ENCODE measurements around the gene HSPB7. TPM values are rescaled to one million over a fixed set of nuclear protein-coding genes. Genes with fewer than 3 reads are reported as not detected.

Gene HSPB7
- total and polyA plus RNA-seq, 2 experiments from 2014 or later: 0.13 TPM; not detected in 1

DNA sequence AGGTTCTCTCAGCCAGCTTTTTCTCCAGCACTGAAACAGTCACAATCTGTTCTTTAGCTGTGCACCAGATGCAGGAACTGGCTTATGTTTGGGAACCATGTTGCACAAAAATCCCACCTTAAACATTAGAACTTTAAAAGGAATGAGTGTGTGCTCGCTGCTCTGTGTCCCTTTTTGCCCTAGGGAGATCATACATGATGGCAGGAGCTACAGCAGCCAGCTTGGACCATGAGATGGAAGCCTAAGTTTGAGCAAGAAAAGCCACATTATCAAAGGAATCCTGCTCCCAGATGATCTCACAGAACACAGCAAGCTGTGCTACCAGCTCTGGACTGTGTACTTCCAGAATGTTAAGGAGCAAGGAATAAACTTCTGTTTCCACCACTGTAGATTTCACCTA is 45.4 kb downstream of the HSPB7 start:
- no peak overlapping the region for H2AFZ ChIP-seq
- no peak overlapping the region for H3K4me2 ChIP-seq
- DNase-seq (ENCODE audit: low spot score): no peak
- no peaks in the 10 kb centered on the region for H4K20me1 ChIP-seq (replicated peaks; ENCODE audit: insufficient read depth)
- H3K4me1 ChIP-seq (ENCODE audit: insufficient read depth): peaks cover 8% of the 10 kb centered on the region
- H3F3A ChIP-seq (replicated peaks; ENCODE audit: low read depth): peaks cover 6% of the 10 kb centered on the region; the same call in 1 of the 2 replicates
- H3K27me3 ChIP-seq (ENCODE audit: insufficient read depth): no peaks in the 10 kb centered on the region
- H3K79me2 ChIP-seq (replicated peaks; ENCODE audit: insufficient read depth): peaks cover 23% of the 10 kb centered on the region
- Mint-ChIP-seq H3K27ac (no peak overlapping the region), H3K27me3 (ENCODE audit: insufficient read depth, low read depth, poor library complexity) (peaks cover 8% of the 10 kb centered on the region), H3K36me3 (ENCODE audit: low read depth) (peaks cover 40% of the 10 kb centered on the region), H3K9me3 (peaks cover 23% of the 10 kb centered on the region), H3K4me1 (peaks cover 13% of the 10 kb centered on the region), H3K4me3 (no peak overlapping the region)
- ATAC-seq: no peak
- TF ChIP-seq, protein P1, sequence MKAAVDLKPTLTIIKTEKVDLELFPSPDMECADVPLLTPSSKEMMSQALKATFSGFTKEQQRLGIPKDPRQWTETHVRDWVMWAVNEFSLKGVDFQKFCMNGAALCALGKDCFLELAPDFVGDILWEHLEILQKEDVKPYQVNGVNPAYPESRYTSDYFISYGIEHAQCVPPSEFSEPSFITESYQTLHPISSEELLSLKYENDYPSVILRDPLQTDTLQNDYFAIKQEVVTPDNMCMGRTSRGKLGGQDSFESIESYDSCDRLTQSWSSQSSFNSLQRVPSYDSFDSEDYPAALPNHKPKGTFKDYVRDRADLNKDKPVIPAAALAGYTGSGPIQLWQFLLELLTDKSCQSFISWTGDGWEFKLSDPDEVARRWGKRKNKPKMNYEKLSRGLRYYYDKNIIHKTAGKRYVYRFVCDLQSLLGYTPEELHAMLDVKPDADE (IDR thresholded peaks at IDR 0.05): no peak
- no peak for TF ChIP-seq CREB1 (CRISPR knock-in tag; IDR thresholded peaks at IDR 0.05; ENCODE audit: low read depth)
- no peak for TF ChIP-seq ZNF331 (CRISPR knock-in tag; IDR thresholded peaks at IDR 0.05; ENCODE audit: low read depth)
- TF ChIP-seq, protein P2, sequence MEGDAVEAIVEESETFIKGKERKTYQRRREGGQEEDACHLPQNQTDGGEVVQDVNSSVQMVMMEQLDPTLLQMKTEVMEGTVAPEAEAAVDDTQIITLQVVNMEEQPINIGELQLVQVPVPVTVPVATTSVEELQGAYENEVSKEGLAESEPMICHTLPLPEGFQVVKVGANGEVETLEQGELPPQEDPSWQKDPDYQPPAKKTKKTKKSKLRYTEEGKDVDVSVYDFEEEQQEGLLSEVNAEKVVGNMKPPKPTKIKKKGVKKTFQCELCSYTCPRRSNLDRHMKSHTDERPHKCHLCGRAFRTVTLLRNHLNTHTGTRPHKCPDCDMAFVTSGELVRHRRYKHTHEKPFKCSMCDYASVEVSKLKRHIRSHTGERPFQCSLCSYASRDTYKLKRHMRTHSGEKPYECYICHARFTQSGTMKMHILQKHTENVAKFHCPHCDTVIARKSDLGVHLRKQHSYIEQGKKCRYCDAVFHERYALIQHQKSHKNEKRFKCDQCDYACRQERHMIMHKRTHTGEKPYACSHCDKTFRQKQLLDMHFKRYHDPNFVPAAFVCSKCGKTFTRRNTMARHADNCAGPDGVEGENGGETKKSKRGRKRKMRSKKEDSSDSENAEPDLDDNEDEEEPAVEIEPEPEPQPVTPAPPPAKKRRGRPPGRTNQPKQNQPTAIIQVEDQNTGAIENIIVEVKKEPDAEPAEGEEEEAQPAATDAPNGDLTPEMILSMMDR (conservative IDR thresholded peaks at IDR 0.05; ENCODE audit: low read depth in 2 of 2): no peak
- TF ChIP-seq POLR2AphosphoS5 (IDR thresholded peaks at IDR 0.05; ENCODE audit: low read depth): no peak
- H3K4me3 ChIP-seq: no peak overlapping the region
- no peaks in the 10 kb centered on the region for H3K9me2 ChIP-seq (ENCODE audit: insufficient read depth)
- H3K36me3 ChIP-seq (ENCODE audit: insufficient read depth): no peaks in the 10 kb centered on the region; the same call in 1 of the 2 replicates
- H3K27ac ChIP-seq (ENCODE audit: low read depth): no peak overlapping the region

DNA sequence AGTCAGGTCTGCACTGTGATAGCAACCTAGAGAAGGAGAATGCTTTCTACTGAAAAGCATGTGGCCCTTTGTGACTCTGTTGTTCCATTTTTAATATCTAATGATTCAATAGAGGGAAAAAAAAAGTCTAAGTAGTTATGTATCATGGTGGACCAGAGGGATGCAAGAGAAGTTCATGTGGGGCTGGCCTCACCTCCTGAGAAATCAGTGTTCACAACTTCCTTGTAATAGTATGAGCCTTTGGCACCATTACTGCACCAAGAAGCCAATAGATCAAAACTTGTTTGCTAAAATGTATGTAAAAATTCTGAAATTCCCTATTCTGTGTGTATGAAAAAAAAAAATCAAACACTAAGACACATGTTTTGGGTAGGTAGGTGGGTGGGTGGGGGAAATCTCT is 46.9 kb downstream of the HSPB7 start:
- Mint-ChIP-seq H3K4me1 (peaks cover 5% of the 10 kb centered on the region; the same call in 2 of the 3 replicates), H3K36me3 (ENCODE audit: low read depth) (peaks cover 40% of the 10 kb centered on the region), H3K27ac (no peak overlapping the region), H3K27me3 (ENCODE audit: insufficient read depth, low read depth, poor library complexity) (peaks cover 6% of the 10 kb centered on the region), H3K4me3 (no peak overlapping the region), H3K9me3 (peaks cover 19% of the 10 kb centered on the region)
- no peak for ATAC-seq
- no peak overlapping the region for H3K4me3 ChIP-seq
- peaks cover 6% of the 10 kb centered on the region; the same call in 1 of the 2 replicates for H4K20me1 ChIP-seq (replicated peaks; ENCODE audit: insufficient read depth)
- H2AFZ ChIP-seq: no peak overlapping the region
- no peak overlapping the region for H3K4me2 ChIP-seq
- H3F3A ChIP-seq (replicated peaks; ENCODE audit: low read depth): peaks cover 6% of the 10 kb centered on the region; the same call in 1 of the 2 replicates
- no peak overlapping the region for H3K27ac ChIP-seq (ENCODE audit: low read depth)
- no peak for DNase-seq (ENCODE audit: low spot score)
- no peaks in the 10 kb centered on the region; the same call in 1 of the 2 replicates for H3K36me3 ChIP-seq (ENCODE audit: insufficient read depth)
- H3K4me1 ChIP-seq (ENCODE audit: insufficient read depth): peaks cover 4% of the 10 kb centered on the region
- peaks cover 23% of the 10 kb centered on the region for H3K79me2 ChIP-seq (replicated peaks; ENCODE audit: insufficient read depth)
- no peaks in the 10 kb centered on the region for H3K27me3 ChIP-seq (ENCODE audit: insufficient read depth)
- H3K9me2 ChIP-seq (ENCODE audit: insufficient read depth): no peaks in the 10 kb centered on the region
- TF ChIP-seq STAT1 (IDR thresholded peaks at IDR 0.05; ENCODE audit: unreplicated experiment) (no peak), ZNF331 (CRISPR knock-in tag; IDR thresholded peaks at IDR 0.05; ENCODE audit: low read depth) (no peak), POLR2AphosphoS5 (IDR thresholded peaks at IDR 0.05; ENCODE audit: low read depth) (no peak)
- TF ChIP-seq, protein P1 (IDR thresholded peaks at IDR 0.05): no peak
- TF ChIP-seq, protein P3, sequence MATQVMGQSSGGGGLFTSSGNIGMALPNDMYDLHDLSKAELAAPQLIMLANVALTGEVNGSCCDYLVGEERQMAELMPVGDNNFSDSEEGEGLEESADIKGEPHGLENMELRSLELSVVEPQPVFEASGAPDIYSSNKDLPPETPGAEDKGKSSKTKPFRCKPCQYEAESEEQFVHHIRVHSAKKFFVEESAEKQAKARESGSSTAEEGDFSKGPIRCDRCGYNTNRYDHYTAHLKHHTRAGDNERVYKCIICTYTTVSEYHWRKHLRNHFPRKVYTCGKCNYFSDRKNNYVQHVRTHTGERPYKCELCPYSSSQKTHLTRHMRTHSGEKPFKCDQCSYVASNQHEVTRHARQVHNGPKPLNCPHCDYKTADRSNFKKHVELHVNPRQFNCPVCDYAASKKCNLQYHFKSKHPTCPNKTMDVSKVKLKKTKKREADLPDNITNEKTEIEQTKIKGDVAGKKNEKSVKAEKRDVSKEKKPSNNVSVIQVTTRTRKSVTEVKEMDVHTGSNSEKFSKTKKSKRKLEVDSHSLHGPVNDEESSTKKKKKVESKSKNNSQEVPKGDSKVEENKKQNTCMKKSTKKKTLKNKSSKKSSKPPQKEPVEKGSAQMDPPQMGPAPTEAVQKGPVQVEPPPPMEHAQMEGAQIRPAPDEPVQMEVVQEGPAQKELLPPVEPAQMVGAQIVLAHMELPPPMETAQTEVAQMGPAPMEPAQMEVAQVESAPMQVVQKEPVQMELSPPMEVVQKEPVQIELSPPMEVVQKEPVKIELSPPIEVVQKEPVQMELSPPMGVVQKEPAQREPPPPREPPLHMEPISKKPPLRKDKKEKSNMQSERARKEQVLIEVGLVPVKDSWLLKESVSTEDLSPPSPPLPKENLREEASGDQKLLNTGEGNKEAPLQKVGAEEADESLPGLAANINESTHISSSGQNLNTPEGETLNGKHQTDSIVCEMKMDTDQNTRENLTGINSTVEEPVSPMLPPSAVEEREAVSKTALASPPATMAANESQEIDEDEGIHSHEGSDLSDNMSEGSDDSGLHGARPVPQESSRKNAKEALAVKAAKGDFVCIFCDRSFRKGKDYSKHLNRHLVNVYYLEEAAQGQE (IDR thresholded peaks at IDR 0.05; ENCODE audit: unreplicated experiment): no peak
